IPS DF 4.7 (cell line): ENCODE data around the gene MRGPRD.
"Not testable (repeated sequence)": the region's sequence is repeated elsewhere in the genome, so short reads cannot be mapped to it uniquely, and the experiment has no call there.

Experiments used
- DNase-seq: peaks from one replicate; pipeline ENCODE4 v3.0.0-alpha.2; 2013; ENCODE audit warnings: low spot score; ENCODE audit errors: extremely low read depth

MRGPRD gene

GRCh38 chr11:69006816-69007215, 26.0 kb upstream of the MRGPRD start:
- DNase-seq, result no peak

- no peak for DNase-seq
These were observed 25.0 kb upstream of the MRGPRD start for GRCh38 chr11:69005631-69006368.

DNA sequence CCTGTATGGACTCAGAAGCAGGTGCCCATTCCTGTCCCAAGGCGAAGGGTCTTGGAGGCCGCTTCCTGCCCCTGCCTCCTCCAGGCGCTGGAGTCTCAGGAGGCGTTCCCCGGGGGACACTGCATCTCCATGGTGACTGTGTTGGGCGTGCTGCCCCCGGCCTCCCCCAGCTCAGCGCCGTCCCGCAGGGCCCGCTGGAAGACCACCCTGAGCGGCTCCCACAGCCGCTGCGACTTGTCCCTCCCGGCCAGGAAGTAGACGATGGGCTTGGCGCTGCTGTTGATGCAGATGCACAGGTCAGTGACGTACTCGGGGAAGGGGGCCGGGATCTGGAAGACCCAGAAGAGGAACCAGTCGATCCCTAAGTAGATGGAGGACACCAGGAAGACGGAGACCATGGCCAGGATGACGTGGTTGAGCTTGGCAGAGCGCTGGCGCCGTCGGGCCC, 24.4 kb upstream of the MRGPRD start:
- DNase-seq, result no peak

- no peak for DNase-seq
These were observed 23.8 kb upstream of the MRGPRD start for GRCh38 chr11:69004411-69005182.

- DNase-seq, result no peak
These were observed 23.1 kb upstream of the MRGPRD start for GRCh38 chr11:69003866-69004367.

DNA sequence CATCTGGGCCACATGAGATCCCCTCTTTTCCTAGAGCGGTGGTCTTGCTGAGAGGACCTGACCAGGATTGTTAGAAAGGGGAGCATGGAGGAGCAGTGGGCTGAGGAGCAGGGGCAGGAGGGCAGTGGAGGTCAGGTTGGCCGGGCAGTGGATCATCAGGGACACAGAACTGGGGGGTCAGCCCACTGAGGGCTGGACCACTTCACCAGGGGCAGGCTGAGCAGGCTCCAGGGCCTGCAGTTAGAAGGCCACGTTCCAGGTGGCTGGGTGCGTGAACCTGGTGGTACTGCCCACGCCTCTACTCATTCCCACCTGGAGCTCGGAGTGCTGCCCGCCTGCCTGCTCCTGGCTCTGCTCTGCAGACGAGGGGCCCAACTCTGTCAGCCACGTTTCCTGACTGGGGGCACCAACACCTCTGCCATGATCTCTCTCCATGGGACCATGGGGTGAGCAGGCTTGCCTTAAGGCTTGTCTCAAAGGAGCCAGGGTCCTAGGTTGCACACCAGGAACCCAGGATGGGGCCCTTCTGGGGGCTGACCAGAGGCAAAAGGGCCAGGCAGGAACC, 22.6 kb upstream of the MRGPRD start:
- no peak for DNase-seq

GRCh38 chr11:69002570-69003231, 21.9 kb upstream of the MRGPRD start:
- no peak for DNase-seq

DNA sequence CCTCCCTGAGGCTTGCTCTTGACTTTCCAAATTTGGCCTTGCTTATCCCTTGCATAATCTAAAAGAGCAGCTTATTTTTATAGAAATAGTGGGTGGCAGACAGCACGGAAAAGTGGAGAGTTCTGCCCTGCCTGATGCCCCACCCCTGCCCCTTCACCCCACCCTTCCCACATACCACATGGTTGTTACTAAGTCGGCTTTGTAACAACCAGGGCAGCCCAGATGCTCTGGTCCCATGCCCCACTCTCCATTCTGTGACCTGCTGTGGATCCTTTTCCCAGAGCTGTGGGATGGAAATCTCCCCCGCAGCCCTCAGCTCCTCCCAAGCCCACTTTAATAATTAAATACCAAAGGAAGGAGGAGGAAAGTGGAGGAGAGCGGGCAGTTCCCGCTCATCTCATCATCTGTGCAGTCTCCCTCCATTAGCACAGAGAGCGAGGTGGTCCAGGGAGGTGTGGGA, 21.4 kb upstream of the MRGPRD start:
- DNase-seq, result no peak

- no peak for DNase-seq
These were observed 20.7 kb upstream of the MRGPRD start for GRCh38 chr11:69001243-69002081.

GRCh38 chr11:69000831-69001242, 20.1 kb upstream of the MRGPRD start:
- DNase-seq, result no peak

DNA sequence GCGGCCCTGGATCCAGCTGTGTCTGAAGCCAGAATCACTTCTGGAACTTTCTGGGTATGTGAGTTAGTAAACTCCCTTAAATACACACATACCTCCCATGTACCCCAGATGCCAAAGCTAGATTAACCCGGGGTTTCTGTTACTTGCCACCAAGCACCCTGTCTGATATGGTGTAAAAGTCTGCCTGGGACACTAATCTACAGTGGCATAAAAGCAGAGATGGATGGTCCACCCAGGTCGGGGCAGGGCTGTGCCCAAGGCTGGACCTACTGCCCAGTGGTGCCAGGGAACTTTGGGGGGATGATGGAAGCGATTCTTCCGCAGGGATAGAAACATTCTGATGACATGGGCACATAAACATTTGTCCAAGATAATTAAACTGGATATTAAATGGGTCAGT, 19.6 kb upstream of the MRGPRD start:
- DNase-seq, result no peak

- not testable (repeated sequence) for DNase-seq
These were observed 19.1 kb upstream of the MRGPRD start for GRCh38 chr11:68999748-69000355.

DNA sequence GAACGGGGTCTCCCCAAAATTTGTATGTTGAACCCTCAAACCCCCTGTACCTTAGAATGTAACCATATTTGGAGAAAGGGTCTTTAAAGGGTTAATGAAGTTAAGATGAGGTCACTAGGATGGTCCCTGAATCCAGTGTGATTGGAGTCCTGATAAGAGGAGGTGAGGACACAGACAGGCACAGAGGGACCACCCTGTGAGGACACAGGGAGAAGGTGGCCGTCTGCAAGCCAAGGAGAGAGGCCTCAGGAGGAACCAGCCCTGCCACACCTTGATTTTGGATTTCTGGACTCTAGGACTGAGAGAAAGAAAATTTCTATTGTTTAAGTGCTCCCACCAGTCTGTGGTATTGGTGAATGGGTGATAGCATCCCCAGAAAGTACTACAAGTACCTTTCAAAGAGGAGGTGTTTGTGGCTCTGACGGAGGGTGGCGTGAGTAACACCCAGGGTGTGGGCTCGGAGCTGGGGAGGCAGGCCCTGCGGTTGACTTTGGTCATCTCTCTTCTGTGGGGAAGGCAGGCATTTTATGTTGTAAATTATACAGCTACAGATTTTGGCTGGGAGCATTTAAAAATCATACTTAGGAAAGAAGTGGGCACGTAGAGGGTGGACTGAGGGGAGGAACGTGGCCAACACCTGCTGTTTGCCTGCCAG, 18.4 kb upstream of the MRGPRD start:
- DNase-seq, result no peak

DNA sequence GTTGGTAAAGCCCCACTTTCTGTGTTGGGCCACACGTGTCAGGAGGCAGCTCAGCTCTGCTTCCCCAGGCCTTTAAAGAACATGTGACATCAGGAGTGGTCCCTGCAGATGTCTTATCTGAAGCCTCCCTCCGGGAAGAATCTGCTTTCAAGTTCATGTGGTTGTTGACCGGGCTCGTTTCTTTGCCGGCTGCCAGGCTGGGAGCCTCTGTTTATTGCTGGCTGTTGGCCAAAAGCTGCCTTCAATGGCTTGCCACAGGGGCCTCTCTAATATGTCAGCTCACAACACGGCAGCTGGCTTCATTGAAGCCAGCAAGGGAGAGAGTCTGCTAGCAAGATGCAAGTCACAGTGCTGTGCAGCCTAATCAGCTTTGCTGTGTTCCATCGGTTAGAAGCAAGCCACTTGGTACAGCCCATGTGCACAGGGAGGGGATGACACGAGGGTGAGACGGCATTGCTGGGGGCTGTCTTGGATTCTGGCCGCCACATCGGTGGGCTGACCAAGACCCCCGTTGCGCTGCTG, 17.7 kb upstream of the MRGPRD start:
- DNase-seq, result no peak

- no peak for DNase-seq
These were observed 17.2 kb upstream of the MRGPRD start for GRCh38 chr11:68997995-68998348.

- DNase-seq, result no peak
These were observed 16.6 kb upstream of the MRGPRD start for GRCh38 chr11:68997124-68997994.

DNA sequence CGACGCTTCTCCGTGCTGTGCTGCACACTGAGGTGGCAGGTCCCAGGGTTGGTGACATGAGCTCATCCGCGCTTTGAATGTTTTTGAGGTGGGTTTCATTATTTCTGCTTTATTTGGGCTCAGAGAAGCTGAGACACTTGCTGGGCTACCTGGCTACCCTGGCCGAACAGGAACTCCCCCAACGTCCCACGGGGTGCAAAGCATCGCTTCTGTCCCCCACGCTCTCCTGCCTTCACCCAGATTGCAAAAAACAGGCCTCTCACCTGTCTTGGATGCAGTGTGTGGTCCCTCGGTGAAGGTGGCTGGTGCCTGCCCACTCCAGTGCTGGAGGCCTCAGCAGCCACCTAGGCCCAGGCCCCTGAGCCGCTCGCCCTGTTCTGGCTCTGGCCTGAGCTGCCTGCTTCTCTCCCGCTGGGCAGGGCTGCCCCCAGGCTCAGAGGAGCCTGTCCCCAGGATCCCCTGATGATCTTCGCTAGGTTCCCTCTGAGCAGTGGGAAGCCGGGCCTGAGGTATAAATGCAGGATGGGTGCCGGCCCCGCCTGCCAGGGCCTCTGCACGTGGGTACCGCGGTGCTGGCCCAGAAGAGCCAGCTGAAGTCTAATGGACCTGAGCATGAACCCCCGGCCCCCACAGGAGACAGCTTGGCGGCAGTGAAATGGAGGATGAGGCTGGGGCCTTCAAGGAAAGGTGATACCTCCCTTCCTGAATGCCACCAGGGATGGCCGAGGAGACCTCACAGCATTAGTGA, 15.8 kb upstream of the MRGPRD start:
- DNase-seq, result no peak

GRCh38 chr11:68994894-68995285, 14.1 kb upstream of the MRGPRD start:
- DNase-seq, result no peak
